Neural cell (in vitro differentiated cells): ENCODE data around the gene CCDC149. TPM values are rescaled to one million over a fixed set of nuclear protein-coding genes. Genes with fewer than 3 reads are reported as not detected.

Experiments used
- H2AFZ ChIP-seq: fragments of 200-600, 300-800 bp; sonication (generic), shearing (Covaris generic); 2 replicates; pipeline ENCODE4 v1.6.0; 2014; ENCODE audit warnings: low read depth, mild to moderate bottlenecking, antibody characterized with exemption, low read length, moderate library complexity
- H3F3A ChIP-seq: fragments of 200-600 bp; shearing (Covaris generic); 2 replicates; pipeline ENCODE4 v1.6.1; 2016; ENCODE audit warnings: mild to moderate bottlenecking, moderate library complexity, mixed read lengths, antibody characterized with exemption, low read length; ENCODE audit not compliant: insufficient read depth, poor library complexity, severe bottlenecking
- H3K27ac ChIP-seq: fragments of 200-600, 300-800 bp; sonication (generic), shearing (Covaris generic); 2 replicates; pipeline ENCODE4 v1.5.1; 2014; ENCODE audit warnings: mild to moderate bottlenecking, low read length, moderate library complexity
- H3K27me3 ChIP-seq: fragments of 300-800, 200-600 bp; sonication (generic), shearing (Covaris generic); 2 replicates; pipeline ENCODE4 v1.6.0; 2014; ENCODE audit warnings: mild to moderate bottlenecking, low read depth, low read length, moderate library complexity; ENCODE audit not compliant: insufficient read depth
- H3K36me3 ChIP-seq: fragments of 300-800, 200-600 bp; sonication (generic), shearing (Covaris generic); 2 replicates; pipeline ENCODE4 v1.5.1; 2014; ENCODE audit warnings: mild to moderate bottlenecking, antibody characterized with exemption, low read length, moderate library complexity; ENCODE audit not compliant: insufficient read depth
- H3K4me2 ChIP-seq: fragments of 300-800, 200-600 bp; sonication (generic), shearing (Covaris generic); 2 replicates; pipeline ENCODE4 v1.6.0; 2014; ENCODE audit warnings: mild to moderate bottlenecking, low read length
- H3K4me3 ChIP-seq: fragments of 300-800, 200-600 bp; sonication (generic), shearing (Covaris generic); 2 replicates; pipeline ENCODE4 v1.5.1; 2014; ENCODE audit warnings: mild to moderate bottlenecking, low read length, moderate library complexity
- H3K79me2 ChIP-seq: fragments of 200-600 bp; shearing (Covaris generic); replicated peaks from 2 replicates; pipeline ENCODE4 v1.6.0; 2014; ENCODE audit warnings: mild to moderate bottlenecking, low read length, moderate library complexity; ENCODE audit not compliant: insufficient read depth
- H3K9ac ChIP-seq: fragments of 300-800, 200-600 bp; sonication (generic), shearing (Covaris generic); 2 replicates; pipeline ENCODE4 v1.6.1; 2016; ENCODE audit warnings: mild to moderate bottlenecking, low read length, mixed read lengths
- H3K9me2 ChIP-seq: fragments of 200-600 bp; shearing (Covaris generic); 2 replicates; pipeline ENCODE4 v1.6.1; 2016; ENCODE audit warnings: mild to moderate bottlenecking, low read length, mixed read lengths; ENCODE audit not compliant: insufficient read depth
- H3K9me3 ChIP-seq: fragments of 200-600, 300-800 bp; sonication (generic), shearing (Covaris generic); 2 replicates; pipeline ENCODE4 v1.6.1; 2016; ENCODE audit warnings: mild to moderate bottlenecking, mixed run types, low read length, moderate library complexity, mixed read lengths
- H4K20me1 ChIP-seq: fragments of 200-600 bp; shearing (Covaris generic); 2 replicates; pipeline ENCODE4 v1.6.1; 2016; ENCODE audit warnings: mild to moderate bottlenecking, mixed run types; ENCODE audit not compliant: insufficient read depth
- EP300 ChIP-seq: fragments of 450-650 bp; conservative IDR thresholded peaks from 2 replicates; pipeline ENCODE4 v1.6.1; 2014; ENCODE audit warnings: antibody characterized with exemption, mild to moderate bottlenecking, moderate library complexity; ENCODE audit not compliant: poor library complexity, severe bottlenecking
- EZH2 ChIP-seq: fragments of 200-600, 300-800 bp; shearing (Covaris generic), sonication (generic); IDR thresholded peaks from 2 replicates; pipeline ENCODE4 v1.6.1; 2014; ENCODE audit warnings: antibody characterized with exemption, low read length, borderline replicate concordance, mild to moderate bottlenecking; ENCODE audit not compliant: insufficient read depth, poor library complexity, severe bottlenecking
- MXI1 ChIP-seq: fragments of 450-650 bp; conservative IDR thresholded peaks from 2 replicates; pipeline ENCODE4 v1.6.1; 2014; ENCODE audit warnings: antibody characterized with exemption, mild to moderate bottlenecking; ENCODE audit not compliant: poor library complexity, severe bottlenecking
- POLR2AphosphoS5 ChIP-seq: IDR thresholded peaks from 2 replicates; pipeline ENCODE4 v1.6.1; 2012
- RAD21 ChIP-seq: fragments of 450-650 bp; conservative IDR thresholded peaks from 2 replicates; pipeline ENCODE4 v1.6.1; 2014; ENCODE audit warnings: antibody characterized with exemption, mild to moderate bottlenecking, moderate library complexity
- SMC3 ChIP-seq: fragments of 450-650 bp; conservative IDR thresholded peaks from 2 replicates; pipeline ENCODE4 v1.6.1; 2014; ENCODE audit warnings: antibody characterized with exemption, mild to moderate bottlenecking, moderate library complexity; ENCODE audit not compliant: poor library complexity
- TAF1 ChIP-seq: IDR thresholded peaks from 2 replicates; pipeline ENCODE4 v1.6.1; 2012; ENCODE audit warnings: low read depth
- polyA plus RNA-seq: library from polyadenylated mRNA; depleted of rRNA; stranded (reverse); fragments of >200 nt; gene quantifications from 2 replicates; pipeline ENCODE4 v1.2.3, GENCODE V29; 2014
- TF ChIP-seq, protein P1 (sequence below): IDR thresholded peaks from 2 replicates; pipeline ENCODE4 v1.6.1; 2012; ENCODE audit warnings: borderline replicate concordance
- TF ChIP-seq, protein P2 (sequence below): fragments of 450-650 bp; IDR thresholded peaks from 2 replicates; pipeline ENCODE4 v1.5.1; 2014; ENCODE audit warnings: antibody characterized with exemption, mild to moderate bottlenecking, moderate library complexity; ENCODE audit not compliant: poor library complexity, severe bottlenecking

CCDC149 gene
- polyA plus RNA-seq, 1 donor from 2014 or later: 6.6 TPM

DNA sequence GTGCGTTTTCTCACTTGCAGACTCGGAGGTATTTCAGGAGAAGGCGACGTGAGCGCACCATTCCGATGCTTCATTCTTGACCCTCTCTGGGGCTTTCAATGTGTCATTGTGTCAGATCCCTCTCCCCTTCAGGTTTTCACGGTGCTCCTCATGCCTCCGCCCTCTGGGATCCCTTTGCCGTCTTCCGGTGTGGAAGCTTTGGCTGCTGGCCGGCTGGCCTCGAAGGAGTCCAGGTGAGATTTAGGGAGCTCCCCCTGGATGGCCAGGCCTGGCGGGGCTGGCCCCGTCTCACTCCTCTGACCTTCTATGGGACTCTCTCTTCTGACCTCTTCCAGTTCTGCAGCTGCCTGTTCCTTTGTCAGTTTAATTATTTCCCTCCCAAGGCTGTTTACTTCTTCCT lies 104.6 kb downstream of the CCDC149 start:
- Histone ChIP-seq H2AFZ (no peak overlapping the region), H3F3A (no peaks in the 10 kb centered on the region)
- TF ChIP-seq POLR2AphosphoS5 (no peak), RAD21 (no peak), EZH2 (no peak), EP300 (no peak), MXI1 (no peak), TAF1 (no peak), SMC3 (no peak)
- TF ChIP-seq, protein P1, sequence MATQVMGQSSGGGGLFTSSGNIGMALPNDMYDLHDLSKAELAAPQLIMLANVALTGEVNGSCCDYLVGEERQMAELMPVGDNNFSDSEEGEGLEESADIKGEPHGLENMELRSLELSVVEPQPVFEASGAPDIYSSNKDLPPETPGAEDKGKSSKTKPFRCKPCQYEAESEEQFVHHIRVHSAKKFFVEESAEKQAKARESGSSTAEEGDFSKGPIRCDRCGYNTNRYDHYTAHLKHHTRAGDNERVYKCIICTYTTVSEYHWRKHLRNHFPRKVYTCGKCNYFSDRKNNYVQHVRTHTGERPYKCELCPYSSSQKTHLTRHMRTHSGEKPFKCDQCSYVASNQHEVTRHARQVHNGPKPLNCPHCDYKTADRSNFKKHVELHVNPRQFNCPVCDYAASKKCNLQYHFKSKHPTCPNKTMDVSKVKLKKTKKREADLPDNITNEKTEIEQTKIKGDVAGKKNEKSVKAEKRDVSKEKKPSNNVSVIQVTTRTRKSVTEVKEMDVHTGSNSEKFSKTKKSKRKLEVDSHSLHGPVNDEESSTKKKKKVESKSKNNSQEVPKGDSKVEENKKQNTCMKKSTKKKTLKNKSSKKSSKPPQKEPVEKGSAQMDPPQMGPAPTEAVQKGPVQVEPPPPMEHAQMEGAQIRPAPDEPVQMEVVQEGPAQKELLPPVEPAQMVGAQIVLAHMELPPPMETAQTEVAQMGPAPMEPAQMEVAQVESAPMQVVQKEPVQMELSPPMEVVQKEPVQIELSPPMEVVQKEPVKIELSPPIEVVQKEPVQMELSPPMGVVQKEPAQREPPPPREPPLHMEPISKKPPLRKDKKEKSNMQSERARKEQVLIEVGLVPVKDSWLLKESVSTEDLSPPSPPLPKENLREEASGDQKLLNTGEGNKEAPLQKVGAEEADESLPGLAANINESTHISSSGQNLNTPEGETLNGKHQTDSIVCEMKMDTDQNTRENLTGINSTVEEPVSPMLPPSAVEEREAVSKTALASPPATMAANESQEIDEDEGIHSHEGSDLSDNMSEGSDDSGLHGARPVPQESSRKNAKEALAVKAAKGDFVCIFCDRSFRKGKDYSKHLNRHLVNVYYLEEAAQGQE: no peak
- TF ChIP-seq, protein P2, sequence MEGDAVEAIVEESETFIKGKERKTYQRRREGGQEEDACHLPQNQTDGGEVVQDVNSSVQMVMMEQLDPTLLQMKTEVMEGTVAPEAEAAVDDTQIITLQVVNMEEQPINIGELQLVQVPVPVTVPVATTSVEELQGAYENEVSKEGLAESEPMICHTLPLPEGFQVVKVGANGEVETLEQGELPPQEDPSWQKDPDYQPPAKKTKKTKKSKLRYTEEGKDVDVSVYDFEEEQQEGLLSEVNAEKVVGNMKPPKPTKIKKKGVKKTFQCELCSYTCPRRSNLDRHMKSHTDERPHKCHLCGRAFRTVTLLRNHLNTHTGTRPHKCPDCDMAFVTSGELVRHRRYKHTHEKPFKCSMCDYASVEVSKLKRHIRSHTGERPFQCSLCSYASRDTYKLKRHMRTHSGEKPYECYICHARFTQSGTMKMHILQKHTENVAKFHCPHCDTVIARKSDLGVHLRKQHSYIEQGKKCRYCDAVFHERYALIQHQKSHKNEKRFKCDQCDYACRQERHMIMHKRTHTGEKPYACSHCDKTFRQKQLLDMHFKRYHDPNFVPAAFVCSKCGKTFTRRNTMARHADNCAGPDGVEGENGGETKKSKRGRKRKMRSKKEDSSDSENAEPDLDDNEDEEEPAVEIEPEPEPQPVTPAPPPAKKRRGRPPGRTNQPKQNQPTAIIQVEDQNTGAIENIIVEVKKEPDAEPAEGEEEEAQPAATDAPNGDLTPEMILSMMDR: no peak

DNA sequence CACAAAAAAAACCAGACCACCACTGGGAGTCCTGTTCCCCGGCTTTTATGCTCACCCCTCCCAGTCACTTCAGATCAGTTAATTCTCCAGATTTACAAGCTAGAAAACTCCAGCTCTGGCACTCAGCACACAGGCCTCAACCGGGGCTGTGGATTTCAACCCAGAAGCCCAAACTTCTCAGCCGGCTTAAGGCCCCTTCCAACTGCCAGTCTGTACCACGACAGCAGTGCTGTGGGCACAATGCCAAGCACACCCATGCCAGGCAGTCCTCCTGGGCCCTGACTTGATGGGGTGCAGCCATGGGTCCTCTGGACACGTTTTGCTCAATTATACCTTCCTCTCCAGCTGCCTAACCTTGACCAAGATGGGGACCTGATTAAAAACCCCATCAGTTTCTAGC lies 105.2 kb downstream of the CCDC149 start:
- H3K27ac ChIP-seq: no peak overlapping the region
- H3K36me3 ChIP-seq: no peaks in the 10 kb centered on the region
- H3K9me3 ChIP-seq: no peaks in the 10 kb centered on the region
- H3K79me2 ChIP-seq: no peaks in the 10 kb centered on the region
- no peak overlapping the region for H3K9ac ChIP-seq
- no peaks in the 10 kb centered on the region for H3K27me3 ChIP-seq
- no peak overlapping the region for H3K4me3 ChIP-seq
- no peaks in the 10 kb centered on the region for H3K9me2 ChIP-seq
- H3K4me2 ChIP-seq: no peak overlapping the region
- no peak for TF ChIP-seq EZH2
- H3F3A ChIP-seq: no peaks in the 10 kb centered on the region
- no peaks in the 10 kb centered on the region for H4K20me1 ChIP-seq
- no peak overlapping the region for H2AFZ ChIP-seq

More for the DNA sequence above, 104.6 kb downstream of the CCDC149 start:
- no peaks in the 10 kb centered on the region for H4K20me1 ChIP-seq
- no peak overlapping the region for H3K9ac ChIP-seq
- no peaks in the 10 kb centered on the region for H3K27me3 ChIP-seq
- no peak overlapping the region for H3K27ac ChIP-seq
- no peaks in the 10 kb centered on the region for H3K36me3 ChIP-seq
- no peaks in the 10 kb centered on the region for H3K9me3 ChIP-seq
- H3K79me2 ChIP-seq: no peaks in the 10 kb centered on the region
- no peak overlapping the region for H3K4me3 ChIP-seq
- no peak overlapping the region for H3K4me2 ChIP-seq
- no peaks in the 10 kb centered on the region for H3K9me2 ChIP-seq
